K562 (cell line): ENCODE data around the gene MGAT1. TPM values are rescaled to one million over a fixed set of nuclear protein-coding genes. Genes with fewer than 3 reads are reported as not detected.

ENCODE experiments used
- CBX5 ChIP-seq: IDR thresholded peaks from 2 replicates; pipeline ENCODE4 v1.6.1; 2014; ENCODE audit warnings: low read depth, borderline replicate concordance
- EP400 ChIP-seq: fragments of 450-650 bp; IDR thresholded peaks from 2 replicates; pipeline ENCODE4 v1.6.1; 2017; ENCODE audit warnings: antibody characterized with exemption, mild to moderate bottlenecking, moderate library complexity
- ETS2 ChIP-seq: IDR thresholded peaks from 2 replicates; pipeline ENCODE4 v1.6.1; 2016; ENCODE audit warnings: borderline replicate concordance, missing genetic modification characterization, mild to moderate bottlenecking, moderate library complexity, missing compliant biosample characterization; ENCODE audit not compliant: poor library complexity, severe bottlenecking
- ETV1 ChIP-seq: fragments of 450-650 bp; conservative IDR thresholded peaks from 2 replicates; pipeline ENCODE4 v1.6.1; 2016; ENCODE audit warnings: missing genetic modification characterization, control low read depth, low read depth, missing compliant biosample characterization
- HDAC2 ChIP-seq: fragments of 450-650 bp; IDR thresholded peaks from 2 replicates; pipeline ENCODE4 v1.6.1; 2016; ENCODE audit warnings: mild to moderate bottlenecking
- KDM5B ChIP-seq: fragments of 200-600 bp; sonication (generic); IDR thresholded peaks from 2 replicates; pipeline ENCODE4 v1.6.1; 2012; ENCODE audit warnings: low read depth, mild to moderate bottlenecking, moderate library complexity, low read length, control low read depth, inconsistent platforms; ENCODE audit not compliant: insufficient replicate concordance
- MAZ ChIP-seq, 2 experiments: fragments of 450-650 bp in 1 of 2; sonication (generic) in 1 of 2; formaldehyde crosslinking; IDR thresholded peaks in 1 of 2; conservative IDR thresholded peaks in 1 of 2; 2 replicates each; pipeline versions ENCODE4 v1.4.0 to v1.5.0; 2020; ENCODE audit warnings: mild to moderate bottlenecking in 1 of 2, missing genetic modification reagents in 1 of 2
- MCM7 ChIP-seq, 2 experiments: fragments of 450-650 bp; IDR thresholded peaks; 2 replicates each; pipeline ENCODE4 v1.6.1; 2016 to 2018
- PHB ChIP-seq: fragments of 250-450 bp; sonication (Bioruptor Pico); IDR thresholded peaks from 2 replicates; pipeline ENCODE4 v1.5.0; 2021
- PYGO2 ChIP-seq: fragments of 450-650 bp; IDR thresholded peaks from 2 replicates; pipeline ENCODE4 v1.6.1; 2016; ENCODE audit warnings: mild to moderate bottlenecking, missing genetic modification characterization, moderate library complexity, missing compliant biosample characterization
- SRF ChIP-seq, 2 experiments: fragments of 250-450, 450-650 bp in 1 of 2; sonication (Bioruptor Pico) in 1 of 2; sonication (generic) in 1 of 2; formaldehyde crosslinking; IDR thresholded peaks; 2 replicates each; pipeline versions ENCODE4 v1.5.0 to v1.5.1; 2020 to 2022; ENCODE audit warnings: mild to moderate bottlenecking in 1 of 2, missing genetic modification reagents in 1 of 2
- TRIM24 ChIP-seq, 2 experiments: fragments of 450-650 bp; IDR thresholded peaks; 2 replicates each; pipeline ENCODE4 v1.6.1; 2016
- ZBTB7A ChIP-seq: IDR thresholded peaks from 2 replicates; pipeline ENCODE4 v1.6.1; 2011; ENCODE audit warnings: low read depth, mild to moderate bottlenecking, low read length, moderate library complexity, borderline replicate concordance; ENCODE audit not compliant: control insufficient read depth
- polyA plus RNA-seq, 8 experiments: library from polyadenylated mRNA; depleted of rRNA in 4 of 8; stranded (reverse) in 5 of 8; unstranded in 3 of 8; fragments of >200 nt; fragmentation: Nextera tagmentation in 2 of 8; fragmentation: Illumina TruSeq in 1 of 8; extraction: Ambion mirVana in 2 of 8; extraction: Trizol in 1 of 8; gene quantifications; 2 replicates each; pipeline versions ENCODE4 v1.2.1 to v1.2.3, GENCODE V29; 2011 to 2014; ENCODE audit warnings: inconsistent platforms in 1 of 8, missing spikeins in 1 of 8
- total RNA-seq, 7 experiments: library from RNA; depleted of rRNA in 6 of 7; stranded (reverse); fragments of >200 nt in 6 of 7; fragmentation: Illumina TruSeq in 2 of 7; extraction: Trizol in 2 of 7; gene quantifications; 2 replicates each; pipeline versions ENCODE4 v1.2.1 to v1.2.3, GENCODE V29; 2011 to 2021; ENCODE audit warnings: low replicate concordance in 1 of 7
- TF ChIP-seq, protein P1 (sequence below): sonication (generic); formaldehyde crosslinking; IDR thresholded peaks from 2 replicates; pipeline ENCODE4 v1.8.0; 2023; ENCODE audit warnings: mild to moderate bottlenecking, missing genetic modification reagents
- TF ChIP-seq, protein P2 (sequence below), 2 experiments: IDR thresholded peaks; 2 replicates each; pipeline ENCODE4 v1.6.1; 2012; ENCODE audit warnings: improper control_type of control experiment in 2 of 2, low read depth in 2 of 2, low read length in 2 of 2, borderline replicate concordance in 1 of 2
- TF ChIP-seq, protein P3 (sequence below): IDR thresholded peaks from 3 replicates; pipeline ENCODE4 v1.6.1; 2011; ENCODE audit warnings: borderline replicate concordance, mild to moderate bottlenecking; ENCODE audit not compliant: insufficient read length, insufficient read depth

The MGAT1 gene
- total and polyA plus RNA-seq, 9 of the 15 experiments (the other 6 are each of a cell fraction or from before 2014, with no cell fraction given): 3.9 to 82.7 (median 44.5) TPM

DNA sequence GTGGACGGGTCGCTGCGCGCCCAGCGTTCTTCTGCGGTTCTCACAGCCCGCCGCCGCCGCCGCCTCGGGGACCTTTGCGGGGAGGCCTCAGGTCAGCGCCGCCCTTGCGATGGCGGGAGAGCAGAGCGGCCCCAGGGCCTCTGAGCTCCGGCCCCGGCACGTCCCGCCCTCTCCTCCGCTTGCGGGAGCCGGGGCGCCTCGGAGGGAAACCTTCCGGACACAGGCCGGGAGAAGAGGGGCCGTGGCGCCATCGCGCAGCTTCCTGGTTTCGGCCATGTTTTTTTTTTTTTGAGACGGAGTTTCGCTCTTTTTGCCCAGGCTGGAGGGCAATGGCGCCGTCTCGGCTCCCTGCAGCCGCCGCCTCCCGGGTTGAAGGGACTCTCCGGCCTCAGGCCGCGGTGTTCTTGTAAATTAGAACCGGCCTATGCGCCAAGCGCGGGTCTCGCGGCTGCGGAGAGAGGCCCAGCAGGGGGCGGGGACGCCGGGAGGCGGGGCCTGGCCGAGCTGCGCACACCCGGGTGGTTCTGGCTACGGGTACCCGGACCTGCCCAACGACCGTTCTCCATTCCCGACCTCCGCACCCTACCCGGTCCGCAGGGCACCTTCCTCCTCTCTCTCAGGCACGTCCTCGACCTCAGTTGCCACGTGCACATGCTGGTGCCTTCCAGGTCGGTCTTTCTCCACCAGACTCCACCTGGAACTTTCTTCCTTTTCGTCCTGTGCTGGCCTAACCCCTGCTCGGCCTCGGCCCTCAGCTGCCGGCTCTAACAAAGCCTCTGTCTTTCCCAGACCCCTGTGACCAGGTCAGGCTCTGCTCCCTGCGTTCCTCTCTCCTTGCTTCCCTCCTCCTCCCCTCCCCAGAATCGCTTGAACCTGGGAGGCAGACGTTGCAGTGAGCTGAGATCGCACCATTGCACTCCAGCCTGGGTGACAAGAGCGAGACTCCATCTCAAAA lies 28.8 kb upstream of the MGAT1 start (continued):
- TF ChIP-seq, protein P1, sequence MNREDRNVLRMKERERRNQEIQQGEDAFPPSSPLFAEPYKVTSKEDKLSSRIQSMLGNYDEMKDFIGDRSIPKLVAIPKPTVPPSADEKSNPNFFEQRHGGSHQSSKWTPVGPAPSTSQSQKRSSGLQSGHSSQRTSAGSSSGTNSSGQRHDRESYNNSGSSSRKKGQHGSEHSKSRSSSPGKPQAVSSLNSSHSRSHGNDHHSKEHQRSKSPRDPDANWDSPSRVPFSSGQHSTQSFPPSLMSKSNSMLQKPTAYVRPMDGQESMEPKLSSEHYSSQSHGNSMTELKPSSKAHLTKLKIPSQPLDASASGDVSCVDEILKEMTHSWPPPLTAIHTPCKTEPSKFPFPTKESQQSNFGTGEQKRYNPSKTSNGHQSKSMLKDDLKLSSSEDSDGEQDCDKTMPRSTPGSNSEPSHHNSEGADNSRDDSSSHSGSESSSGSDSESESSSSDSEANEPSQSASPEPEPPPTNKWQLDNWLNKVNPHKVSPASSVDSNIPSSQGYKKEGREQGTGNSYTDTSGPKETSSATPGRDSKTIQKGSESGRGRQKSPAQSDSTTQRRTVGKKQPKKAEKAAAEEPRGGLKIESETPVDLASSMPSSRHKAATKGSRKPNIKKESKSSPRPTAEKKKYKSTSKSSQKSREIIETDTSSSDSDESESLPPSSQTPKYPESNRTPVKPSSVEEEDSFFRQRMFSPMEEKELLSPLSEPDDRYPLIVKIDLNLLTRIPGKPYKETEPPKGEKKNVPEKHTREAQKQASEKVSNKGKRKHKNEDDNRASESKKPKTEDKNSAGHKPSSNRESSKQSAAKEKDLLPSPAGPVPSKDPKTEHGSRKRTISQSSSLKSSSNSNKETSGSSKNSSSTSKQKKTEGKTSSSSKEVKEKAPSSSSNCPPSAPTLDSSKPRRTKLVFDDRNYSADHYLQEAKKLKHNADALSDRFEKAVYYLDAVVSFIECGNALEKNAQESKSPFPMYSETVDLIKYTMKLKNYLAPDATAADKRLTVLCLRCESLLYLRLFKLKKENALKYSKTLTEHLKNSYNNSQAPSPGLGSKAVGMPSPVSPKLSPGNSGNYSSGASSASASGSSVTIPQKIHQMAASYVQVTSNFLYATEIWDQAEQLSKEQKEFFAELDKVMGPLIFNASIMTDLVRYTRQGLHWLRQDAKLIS (CRISPR knock-in tag): peak; percentile 86
- TF ChIP-seq ZBTB7A (peak; percentile 29; the same call in 1 of the 2 replicates), SRF (CRISPR knock-in tag; IDR thresholded peaks at IDR 0.05) (no peak), MAZ (CRISPR knock-in tag; conservative IDR thresholded peaks at IDR 0.05 in 1 of 2, IDR thresholded peaks at IDR 0.05 in 1 of 2) (peak in 1 of 2 experiments; percentile 82; a peak in 3 of 4 replicates), KDM5B (peak; percentile 42), PYGO2 (tag) (no peak), ETV1 (peak; percentile 46; the same call in 1 of the 2 replicates), EP400 (peak; percentile 77), HDAC2 (0 out of 2 replicates have a peak, but pooled peaks have one; percentile 24), ETS2 (no peak), PHB (CRISPR knock-in tag) (0 out of 2 replicates have a peak, but pooled peaks have one; percentile 57), CBX5 (no peak), TRIM24 (IDR thresholded peaks at IDR 0.05) (no peak), MCM7 (IDR thresholded peaks at IDR 0.05) (no peak)
- TF ChIP-seq, protein P2, sequence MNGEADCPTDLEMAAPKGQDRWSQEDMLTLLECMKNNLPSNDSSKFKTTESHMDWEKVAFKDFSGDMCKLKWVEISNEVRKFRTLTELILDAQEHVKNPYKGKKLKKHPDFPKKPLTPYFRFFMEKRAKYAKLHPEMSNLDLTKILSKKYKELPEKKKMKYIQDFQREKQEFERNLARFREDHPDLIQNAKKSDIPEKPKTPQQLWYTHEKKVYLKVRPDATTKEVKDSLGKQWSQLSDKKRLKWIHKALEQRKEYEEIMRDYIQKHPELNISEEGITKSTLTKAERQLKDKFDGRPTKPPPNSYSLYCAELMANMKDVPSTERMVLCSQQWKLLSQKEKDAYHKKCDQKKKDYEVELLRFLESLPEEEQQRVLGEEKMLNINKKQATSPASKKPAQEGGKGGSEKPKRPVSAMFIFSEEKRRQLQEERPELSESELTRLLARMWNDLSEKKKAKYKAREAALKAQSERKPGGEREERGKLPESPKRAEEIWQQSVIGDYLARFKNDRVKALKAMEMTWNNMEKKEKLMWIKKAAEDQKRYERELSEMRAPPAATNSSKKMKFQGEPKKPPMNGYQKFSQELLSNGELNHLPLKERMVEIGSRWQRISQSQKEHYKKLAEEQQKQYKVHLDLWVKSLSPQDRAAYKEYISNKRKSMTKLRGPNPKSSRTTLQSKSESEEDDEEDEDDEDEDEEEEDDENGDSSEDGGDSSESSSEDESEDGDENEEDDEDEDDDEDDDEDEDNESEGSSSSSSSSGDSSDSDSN (IDR thresholded peaks at IDR 0.05; ENCODE audit: borderline replicate concordance in 1 of 2, low read depth in 2 of 2, low read length in 2 of 2): peak in 1 of 2 experiments; percentile 84; a peak in 2 of 4 replicates
- TF ChIP-seq, protein P3, sequence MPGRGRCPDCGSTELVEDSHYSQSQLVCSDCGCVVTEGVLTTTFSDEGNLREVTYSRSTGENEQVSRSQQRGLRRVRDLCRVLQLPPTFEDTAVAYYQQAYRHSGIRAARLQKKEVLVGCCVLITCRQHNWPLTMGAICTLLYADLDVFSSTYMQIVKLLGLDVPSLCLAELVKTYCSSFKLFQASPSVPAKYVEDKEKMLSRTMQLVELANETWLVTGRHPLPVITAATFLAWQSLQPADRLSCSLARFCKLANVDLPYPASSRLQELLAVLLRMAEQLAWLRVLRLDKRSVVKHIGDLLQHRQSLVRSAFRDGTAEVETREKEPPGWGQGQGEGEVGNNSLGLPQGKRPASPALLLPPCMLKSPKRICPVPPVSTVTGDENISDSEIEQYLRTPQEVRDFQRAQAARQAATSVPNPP: no peak
